Neutrophil (primary cell): Measurements from ENCODE around the gene BLM.

ENCODE experiments used
- H3K27ac ChIP-seq: fragments of 200-600 bp; sonication (generic); 2 replicates; pipeline ENCODE4 v1.5.1; 2016; ENCODE audit warnings: mild to moderate bottlenecking, moderate library complexity
- H3K27me3 ChIP-seq: fragments of 200-600 bp; sonication (generic); 2 replicates; pipeline ENCODE4 v1.6.0; 2016; ENCODE audit warnings: mild to moderate bottlenecking
- H3K36me3 ChIP-seq: fragments of 200-600 bp; sonication (generic); 2 replicates; pipeline ENCODE4 v1.5.1; 2017
- H3K4me1 ChIP-seq, 2 experiments: fragments of 200-600 bp in 1 of 2; sonication (generic) in 1 of 2; 1 replicate in 1 of 2; 2 replicates in 1 of 2; pipeline versions ENCODE4 v1.5.1 to v1.6.1; 2013 to 2016; ENCODE audit warnings: low read depth in 1 of 2, low read length in 1 of 2, mild to moderate bottlenecking in 1 of 2, moderate library complexity in 1 of 2; ENCODE audit not compliant: control insufficient read depth in 1 of 2, insufficient read depth in 1 of 2
- H3K4me3 ChIP-seq, 2 experiments: fragments of 200-600 bp in 1 of 2; sonication (generic) in 1 of 2; 1 replicate in 1 of 2; 2 replicates in 1 of 2; pipeline ENCODE4 v1.5.1; 2013 to 2016; ENCODE audit warnings: low read depth in 1 of 2, low read length in 1 of 2, mild to moderate bottlenecking in 1 of 2, moderate library complexity in 1 of 2
- H3K9me3 ChIP-seq: fragments of 200-600 bp; sonication (generic); 2 replicates; pipeline ENCODE4 v1.5.1; 2016
- CTCF ChIP-seq: fragments of 200-600 bp; sonication (generic); IDR thresholded peaks from 2 replicates; pipeline ENCODE4 v1.5.1; 2016; ENCODE audit warnings: antibody characterized with exemption

Gene BLM

GRCh38 chr15:90829126-90829525, 112.0 kb downstream of the BLM start:
- Histone ChIP-seq H3K4me3 (peak overlapping the region; percentile 52 to 56), H3K27me3 (no peaks in the 10 kb centered on the region), H3K9me3 (no peaks in the 10 kb centered on the region), H3K36me3 (no peaks in the 10 kb centered on the region), H3K27ac (peak overlapping the region; percentile 94), H3K4me1 (peaks cover 40 to 49% of the 10 kb centered on the region in 2 experiments)
- TF ChIP-seq CTCF, result no peak

GRCh38 chr15:90829942-90830440, 112.8 kb downstream of the BLM start:
- no peak for TF ChIP-seq CTCF
- Histone ChIP-seq H3K27ac (peak overlapping the region; percentile 94), H3K27me3 (no peaks in the 10 kb centered on the region), H3K4me3 (peak overlapping the region; percentile 52 to 56), H3K4me1 (peaks cover 37 to 45% of the 10 kb centered on the region in 2 experiments), H3K36me3 (no peaks in the 10 kb centered on the region), H3K9me3 (no peaks in the 10 kb centered on the region)

GRCh38 chr15:90834626-90835025, 117.5 kb downstream of the BLM start:
- H3K4me3 ChIP-seq, result no peak overlapping the region
- no peak overlapping the region for H3K27ac ChIP-seq
- H3K27me3 ChIP-seq, result no peaks in the 10 kb centered on the region
- no peak for TF ChIP-seq CTCF
- no peaks in the 10 kb centered on the region for H3K36me3 ChIP-seq
- no peaks in the 10 kb centered on the region for H3K9me3 ChIP-seq
- H3K4me1 ChIP-seq, result peaks cover 44 to 49% of the 10 kb centered on the region in 2 experiments

- no peaks in the 10 kb centered on the region for H3K36me3 ChIP-seq
- peaks cover 42 to 47% of the 10 kb centered on the region in 2 experiments for H3K4me1 ChIP-seq
- no peak for TF ChIP-seq CTCF
- H3K27me3 ChIP-seq, result no peaks in the 10 kb centered on the region
- H3K4me3 ChIP-seq, result no peak overlapping the region
- no peaks in the 10 kb centered on the region for H3K9me3 ChIP-seq
- no peak overlapping the region for H3K27ac ChIP-seq
Observed at GRCh38 chr15:90836296-90836871, 119.2 kb downstream of the BLM start.

- peaks cover 38 to 40% of the 10 kb centered on the region in 2 experiments for H3K4me1 ChIP-seq
- H3K27me3 ChIP-seq, result no peaks in the 10 kb centered on the region
- H3K27ac ChIP-seq, result no peak overlapping the region
- H3K9me3 ChIP-seq, result no peaks in the 10 kb centered on the region
- H3K36me3 ChIP-seq, result no peaks in the 10 kb centered on the region
- no peak for TF ChIP-seq CTCF
- no peak overlapping the region for H3K4me3 ChIP-seq
Observed at GRCh38 chr15:90837094-90837493, 119.9 kb downstream of the BLM start.
